ENCODE data around the gene BICDL2. TPM values are rescaled to one million over a fixed set of nuclear protein-coding genes. Genes with fewer than 3 reads are reported as not detected.

The BICDL2 gene
- total and polyA plus RNA-seq, 9 of the 15 experiments (the other 6 are each of a cell fraction or from before 2014, with no cell fraction given) = 0.09 to 0.28 (median 0.09) TPM; not detected in 6

DNA sequence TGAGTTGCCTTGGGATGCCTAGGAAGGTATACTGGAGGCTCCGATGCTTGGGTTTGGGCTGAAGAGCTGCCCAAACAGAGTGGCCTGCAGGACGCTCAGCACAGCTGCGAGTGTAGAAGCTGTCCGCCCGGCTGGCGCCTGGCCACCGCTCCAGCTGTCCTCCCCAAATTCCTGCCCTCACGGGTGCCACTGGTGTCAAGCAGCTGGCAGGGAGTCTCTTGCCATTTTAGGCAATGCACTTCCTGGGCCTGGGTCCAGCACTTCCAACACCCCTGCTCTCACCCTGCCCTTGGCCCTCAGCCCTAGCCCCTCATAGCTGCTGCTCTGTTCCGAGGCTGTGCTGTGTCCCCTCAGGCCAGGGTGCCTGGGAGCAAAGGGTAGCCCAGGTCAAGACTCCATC is 51.3 kb downstream of the BICDL2 start:
- in situ Hi-C loops (cut with MboI) (no loop called here), intact Hi-C loops (cut with micrococcal nuclease) (no loop called here)
- H3K4me1 ChIP-seq (replicated peaks in 1 of 2; ENCODE audit: control insufficient read depth in 2 of 2, insufficient read depth in 2 of 2, low read length in 2 of 2) = peaks cover 19 to 71% of the 10 kb centered on the region in 2 experiments
- H3K9ac ChIP-seq (ENCODE audit: insufficient read depth in 1 of 2, low read depth in 2 of 2, low read length in 2 of 2) = peak overlapping the region in 1 of 2 experiments; percentile 23; a peak in 2 of 4 replicates
- no peak for TF ChIP-seq FIP1L1 (IDR thresholded peaks at IDR 0.05; ENCODE audit: low read depth, low read length, poor library complexity, severe bottlenecking)
- no peak for TF ChIP-seq ZNF24 (IDR thresholded peaks at IDR 0.05)
- TF ChIP-seq CBX2 (IDR thresholded peaks at IDR 0.05; ENCODE audit: insufficient read depth, low read length, poor library complexity, severe bottlenecking) = no peak
- no TSS peak for BruUV-seq (replicated peaks)
- H3K27ac ChIP-seq (ENCODE audit: extremely low read depth, low read depth, low read length) = no peak overlapping the region
- H3K4me3 ChIP-seq = no peak overlapping the region
- no peaks in the 10 kb centered on the region for H3K9me3 ChIP-seq (replicated peaks; ENCODE audit: control insufficient read depth, insufficient read depth, low read depth, low read length)
- FAIRE-seq (no peak), DNase-seq (ENCODE audit: extremely low read depth in 1 of 4, low spot score in 3 of 4) (no peak), ATAC-seq (no peak)
- H3K4me2 ChIP-seq (ENCODE audit: insufficient read depth, low read length) = no peak overlapping the region
- WGBS (ENCODE audit: insufficient coverage, low coverage, missing lambda C conversion rate) = 84% methylated on average over 8 of the region's 9 CpGs
- H4K20me1 ChIP-seq (replicated peaks; ENCODE audit: control insufficient read depth, insufficient read depth, low read length) = no peaks in the 10 kb centered on the region
- POLR2A ChIA-PET = interaction anchor here (1.0 to 1.2 kb wide), 2 partner anchors 15 to 140 kb away, joined by 3 to 5 read pairs; no protein-coding TSS in a partner anchor
- no peaks in the 10 kb centered on the region for H3K27me3 ChIP-seq (ENCODE audit: control insufficient read depth in 2 of 2, insufficient read depth in 2 of 2, low read length in 2 of 2)
- H3K36me3 ChIP-seq (ENCODE audit: control insufficient read depth, insufficient read depth, low read length) = no peaks in the 10 kb centered on the region
- CTCF ChIA-PET (ENCODE audit: low intra/inter-chr PET ratio) = no interaction called here
- H3K79me2 ChIP-seq (ENCODE audit: control insufficient read depth, insufficient read depth, low read length) = peaks cover 7% of the 10 kb centered on the region
- H3K9me1 ChIP-seq (ENCODE audit: control insufficient read depth, insufficient read depth, low read length) = no peaks in the 10 kb centered on the region
- no peak overlapping the region for H2AFZ ChIP-seq (ENCODE audit: low read depth, low read length)

- in situ Hi-C loops (cut with MboI) (no loop called here), intact Hi-C loops (cut with micrococcal nuclease) (loop anchor here (2.0 to 5.0 kb wide), 3 partner anchors 15 to 111 kb away; partner anchors contain the start of gene PAQR4)
- Histone ChIP-seq H4K20me1 (replicated peaks; ENCODE audit: control insufficient read depth, insufficient read depth, low read length) (no peaks in the 10 kb centered on the region), H3K4me3 (no peak overlapping the region), H3K27me3 (ENCODE audit: control insufficient read depth in 2 of 2, insufficient read depth in 2 of 2, low read length in 2 of 2) (no peaks in the 10 kb centered on the region), H3K4me1 (replicated peaks in 1 of 2; ENCODE audit: control insufficient read depth in 2 of 2, insufficient read depth in 2 of 2, low read length in 2 of 2) (peaks cover 19 to 84% of the 10 kb centered on the region in 2 experiments), H3K9me3 (replicated peaks; ENCODE audit: control insufficient read depth, insufficient read depth, low read depth, low read length) (no peaks in the 10 kb centered on the region), H3K36me3 (ENCODE audit: control insufficient read depth, insufficient read depth, low read length) (peaks cover 10% of the 10 kb centered on the region; the same call in 1 of the 3 replicates), H3K4me2 (ENCODE audit: insufficient read depth, low read length) (peak overlapping the region; percentile 61), H3K79me2 (ENCODE audit: control insufficient read depth, insufficient read depth, low read length) (peaks cover 23% of the 10 kb centered on the region), H3K9ac (ENCODE audit: insufficient read depth in 1 of 2, low read depth in 2 of 2, low read length in 2 of 2) (peak overlapping the region; percentile 36 to 90), H3K27ac (ENCODE audit: extremely low read depth, low read depth, low read length) (peak overlapping the region; percentile 57; the same call in 2 of the 3 replicates), H2AFZ (ENCODE audit: low read depth, low read length) (peak overlapping the region; percentile 95), H3K9me1 (ENCODE audit: control insufficient read depth, insufficient read depth, low read length) (no peaks in the 10 kb centered on the region)
- POLR2A ChIA-PET = interaction anchor here (0.8 to 1.4 kb wide), 2 partner anchors 13 to 14 kb away, joined by 3 read pairs; no protein-coding TSS in a partner anchor
- peak; percentile 63 for ATAC-seq
- CTCF ChIA-PET (ENCODE audit: low intra/inter-chr PET ratio) = interaction anchor here (0.6 to 0.8 kb wide), 4 partner anchors 79 to 182 kb away, joined by 4 to 7 read pairs (median 6); no protein-coding TSS in a partner anchor
- no TSS peak for BruUV-seq (replicated peaks)
- DNase-seq (ENCODE audit: extremely low read depth in 1 of 4, low spot score in 3 of 4) = peak; percentile 88 to 94 (median 90)
- peak; percentile 72 for FAIRE-seq
- WGBS (ENCODE audit: insufficient coverage, low coverage, missing lambda C conversion rate) = 7% methylated on average over 42 of the region's 42 CpGs
- TF ChIP-seq ZNF347 (CRISPR knock-in tag; IDR thresholded peaks at IDR 0.05; ENCODE audit: low read depth) (no peak), ZFP30 (CRISPR knock-in tag; IDR thresholded peaks at IDR 0.05; ENCODE audit: borderline replicate concordance) (no peak), ESRRB (CRISPR knock-in tag; IDR thresholded peaks at IDR 0.05; ENCODE audit: borderline replicate concordance) (no peak), ZNF75A (CRISPR knock-in tag; IDR thresholded peaks at IDR 0.05) (no peak), SMARCA5 (IDR thresholded peaks at IDR 0.05) (no peak), HMGN3 (IDR thresholded peaks at IDR 0.05; ENCODE audit: borderline replicate concordance, extremely low read depth, insufficient read length, low read depth, low read length) (peak; percentile 82), ZNF445 (CRISPR knock-in tag; IDR thresholded peaks at IDR 0.05; ENCODE audit: low read depth) (no peak), ZEB2 (IDR thresholded peaks at IDR 0.05) (0 out of 2 replicates have a peak, but pooled peaks have one; percentile 28), MAFK (IDR thresholded peaks at IDR 0.05; ENCODE audit: low read length) (no peak), ZBTB8A (IDR thresholded peaks at IDR 0.05; ENCODE audit: partially characterized antibody) (no peak), HLTF (IDR thresholded peaks at IDR 0.05) (0 out of 2 replicates have a peak, but pooled peaks have one; percentile 15), ZNF830 (CRISPR knock-in tag; IDR thresholded peaks at IDR 0.05) (no peak), SAFB (IDR thresholded peaks at IDR 0.05; ENCODE audit: borderline replicate concordance, low read depth, low read length) (peak; percentile 68; the same call in 1 of the 2 replicates), NCOA4 (IDR thresholded peaks at IDR 0.05; ENCODE audit: partially characterized antibody) (no peak), HNRNPLL (IDR thresholded peaks at IDR 0.05; ENCODE audit: low read depth, low read length, poor library complexity, severe bottlenecking) (no peak)
These were observed 53.0 kb downstream of the BICDL2 start for GRCh38 chr16:2983706-2984136.

All from K562 (cell line).